Mesenchymal stem cell (in vitro differentiated cells and primary cell): Measurements from ENCODE around the gene SLC51B.
"Not testable (repeated sequence)": the region's sequence is repeated elsewhere in the genome, so short reads cannot be mapped to it uniquely, and the experiment has no call there.

Experiments
- DNase-seq: peaks from one replicate; pipeline ENCODE4 v3.0.0-alpha.2; 2013
- H2AFZ ChIP-seq: one replicate; pipeline ENCODE4 v1.6.1; 2013; ENCODE audit warnings: low read depth, mild to moderate bottlenecking, control low read depth, inconsistent platforms, low read length, moderate library complexity
- H2AK5ac ChIP-seq: 2 replicates; pipeline ENCODE4 v1.6.1; 2013; ENCODE audit warnings: low read length, moderate library complexity, mild to moderate bottlenecking, inconsistent platforms; ENCODE audit not compliant: severe bottlenecking
- H2BK120ac ChIP-seq: one replicate; pipeline ENCODE4 v1.6.1; 2013; ENCODE audit warnings: low read depth, mild to moderate bottlenecking, inconsistent platforms, low read length, moderate library complexity
- H2BK12ac ChIP-seq, 2 experiments: one replicate each; pipeline ENCODE4 v1.6.1; 2013; ENCODE audit warnings: inconsistent platforms in 2 of 2, low read length in 2 of 2, mild to moderate bottlenecking in 2 of 2, moderate library complexity in 2 of 2, control low read depth in 1 of 2
- H2BK15ac ChIP-seq: one replicate; pipeline ENCODE4 v1.6.1; 2013; ENCODE audit warnings: mild to moderate bottlenecking, low read depth, inconsistent platforms; ENCODE audit not compliant: poor library complexity, severe bottlenecking
- H2BK5ac ChIP-seq: 2 replicates; pipeline ENCODE4 v1.6.1; 2013; ENCODE audit warnings: low read depth, mild to moderate bottlenecking, low read length, control low read depth, inconsistent platforms; ENCODE audit not compliant: poor library complexity, severe bottlenecking
- H3K14ac ChIP-seq, 2 experiments: one replicate each; pipeline ENCODE4 v1.6.1; 2013; ENCODE audit warnings: inconsistent platforms in 2 of 2, low read length in 2 of 2, control low read depth in 1 of 2, mild to moderate bottlenecking in 1 of 2, moderate library complexity in 1 of 2
- H3K18ac ChIP-seq, 2 experiments: one replicate each; pipeline ENCODE4 v1.6.1; 2013; ENCODE audit warnings: inconsistent platforms in 2 of 2, low read length in 2 of 2, control low read depth in 1 of 2, low read depth in 1 of 2, mild to moderate bottlenecking in 1 of 2
- H3K23ac ChIP-seq, 2 experiments: one replicate each; pipeline ENCODE4 v1.6.1; 2013; ENCODE audit warnings: inconsistent platforms in 2 of 2, low read length in 2 of 2, mild to moderate bottlenecking in 2 of 2, moderate library complexity in 2 of 2, control low read depth in 1 of 2
- H3K27ac ChIP-seq: 2 replicates; pipeline ENCODE4 v1.5.1; 2013; ENCODE audit warnings: mild to moderate bottlenecking, moderate library complexity, low read length, control low read depth, inconsistent platforms; ENCODE audit not compliant: poor library complexity, severe bottlenecking
- H3K27me3 ChIP-seq, 2 experiments: 2 replicates each; pipeline versions ENCODE4 v1.6.1 to v1.7.0; 2013; ENCODE audit warnings: low read length in 2 of 2, mild to moderate bottlenecking in 2 of 2, moderate library complexity in 2 of 2, control low read depth in 1 of 2, inconsistent platforms in 1 of 2; ENCODE audit not compliant: control insufficient read depth in 1 of 2, insufficient read depth in 1 of 2
- H3K36me3 ChIP-seq, 2 experiments: 2 replicates each; pipeline versions ENCODE4 v1.6.1 to v1.7.0; 2013; ENCODE audit warnings: low read length in 2 of 2, control low read depth in 1 of 2, inconsistent platforms in 1 of 2, low read depth in 1 of 2, mild to moderate bottlenecking in 1 of 2; ENCODE audit not compliant: insufficient read depth in 2 of 2, control insufficient read depth in 1 of 2
- H3K4ac ChIP-seq, 2 experiments: one replicate each; pipeline ENCODE4 v1.6.1; 2013; ENCODE audit warnings: inconsistent platforms in 2 of 2, low read length in 2 of 2, mild to moderate bottlenecking in 2 of 2, moderate library complexity in 2 of 2, control low read depth in 1 of 2, low read depth in 1 of 2
- H3K4me1 ChIP-seq: 2 replicates; pipeline ENCODE4 v1.6.1; 2013; ENCODE audit warnings: low read depth, low read length, control low read depth; ENCODE audit not compliant: control insufficient read depth, insufficient read depth
- H3K4me2 ChIP-seq: 2 replicates; pipeline ENCODE4 v1.6.1; 2013; ENCODE audit warnings: low read length, mild to moderate bottlenecking, inconsistent platforms; ENCODE audit not compliant: poor library complexity, severe bottlenecking
- H3K4me3 ChIP-seq, 2 experiments: 2 replicates each; pipeline versions ENCODE4 v1.5.1 to v1.7.0; 2013; ENCODE audit warnings: low read length in 2 of 2, mild to moderate bottlenecking in 2 of 2, control low read depth in 1 of 2, low read depth in 1 of 2; ENCODE audit not compliant: insufficient read depth in 1 of 2
- H3K79me1 ChIP-seq: replicated peaks from 2 replicates; pipeline ENCODE4 v1.6.1; 2013; ENCODE audit warnings: mild to moderate bottlenecking, control low read depth, low read length, inconsistent platforms; ENCODE audit not compliant: poor library complexity, severe bottlenecking
- H3K9ac ChIP-seq: 2 replicates; pipeline ENCODE4 v1.7.0; 2013; ENCODE audit warnings: mild to moderate bottlenecking, low read length, moderate library complexity
- H3K9me3 ChIP-seq: 2 replicates; pipeline ENCODE4 v1.7.0; 2013; ENCODE audit warnings: mild to moderate bottlenecking, low read length; ENCODE audit not compliant: control insufficient read depth
- H4K8ac ChIP-seq: one replicate; pipeline ENCODE4 v1.6.1; 2013; ENCODE audit warnings: inconsistent platforms, mild to moderate bottlenecking, low read length, moderate library complexity
- H4K91ac ChIP-seq: one replicate; pipeline ENCODE4 v1.6.1; 2013; ENCODE audit warnings: mild to moderate bottlenecking, low read length, inconsistent platforms
- WGBS: methylation state at CpG from one replicate; pipeline ENCODE4 v1.1.7; 2013; ENCODE audit warnings: mixed read lengths; 5-methylcytosine and 5-hydroxymethylcytosine counted together

The SLC51B gene

GRCh38 chr15:65044218-65044617, 969 bp upstream of the SLC51B start:
- H3K4ac ChIP-seq, H3K14ac ChIP-seq, H3K23ac ChIP-seq, H3K27ac ChIP-seq, H2AFZ ChIP-seq, H2BK120ac ChIP-seq, H2BK5ac ChIP-seq, H3K79me1 ChIP-seq, H3K18ac ChIP-seq, H3K36me3 ChIP-seq, H3K4me3 ChIP-seq, H3K4me1 ChIP-seq, H4K91ac ChIP-seq, H3K9ac ChIP-seq, H4K8ac ChIP-seq, H2AK5ac ChIP-seq, H2BK12ac ChIP-seq, H3K27me3 ChIP-seq, H2BK15ac ChIP-seq, H3K9me3 ChIP-seq: not testable (repeated sequence)
- DNase-seq = peak; percentile 61
- peak overlapping the region; percentile 28 for H3K4me2 ChIP-seq
- 45% methylated on average over 4 of the region's 5 CpGs for WGBS

- H3K9ac ChIP-seq = no peak overlapping the region
- no peak overlapping the region for H2AFZ ChIP-seq
- no peak overlapping the region for H2BK120ac ChIP-seq
- no CpG with 5 or more reads among the region's 2 CpGs for WGBS
- no peak overlapping the region for H3K4ac ChIP-seq
- no peak overlapping the region for H4K91ac ChIP-seq
- no peak overlapping the region for H4K8ac ChIP-seq
- no peak overlapping the region for H3K18ac ChIP-seq
- H2BK12ac ChIP-seq = no peak overlapping the region
- H3K23ac ChIP-seq = no peak overlapping the region
- no peak overlapping the region for H2BK15ac ChIP-seq
- H3K4me2 ChIP-seq = no peak overlapping the region
- peaks cover 17% of the 10 kb centered on the region for H3K4me1 ChIP-seq
- no peak for DNase-seq
- no peaks in the 10 kb centered on the region for H3K36me3 ChIP-seq
- H3K27me3 ChIP-seq = peaks cover 5 to 15% of the 10 kb centered on the region in 2 experiments
- no peak overlapping the region for H2AK5ac ChIP-seq
- H3K4me3 ChIP-seq = no peak overlapping the region
- H3K27ac ChIP-seq = no peak overlapping the region
- no peaks in the 10 kb centered on the region for H3K79me1 ChIP-seq
- no peak overlapping the region for H3K14ac ChIP-seq
- no peaks in the 10 kb centered on the region for H3K9me3 ChIP-seq
- H2BK5ac ChIP-seq = no peak overlapping the region
Observed at GRCh38 chr15:65048241-65048640, 3.1 kb downstream of the SLC51B start.

GRCh38 chr15:65049418-65049840, 4.2 kb downstream of the SLC51B start:
- Histone ChIP-seq H3K18ac (no peak overlapping the region), H3K9me3 (no peaks in the 10 kb centered on the region), H3K23ac (no peak overlapping the region), H3K4me2 (peak overlapping the region; percentile 55), H3K14ac (no peak overlapping the region), H3K27ac (no peak overlapping the region), H3K4me3 (peak overlapping the region in 1 of 2 experiments; percentile 75), H2AK5ac (no peak overlapping the region), H3K4me1 (peaks cover 16% of the 10 kb centered on the region), H2BK12ac (no peak overlapping the region), H2BK15ac (no peak overlapping the region), H3K9ac (peak overlapping the region; percentile 45), H3K79me1 (no peaks in the 10 kb centered on the region), H2AFZ (no peak overlapping the region), H2BK120ac (no peak overlapping the region), H4K8ac (no peak overlapping the region), H3K36me3 (no peaks in the 10 kb centered on the region), H3K27me3 (peaks cover 11 to 15% of the 10 kb centered on the region in 2 experiments), H2BK5ac (no peak overlapping the region), H3K4ac (no peak overlapping the region), H4K91ac (no peak overlapping the region)
- peak; percentile 88 for DNase-seq
- WGBS = 23% methylated on average over 19 of the region's 19 CpGs

GRCh38 chr15:65050270-65050669, 5.1 kb downstream of the SLC51B start:
- no peak overlapping the region for H3K14ac ChIP-seq
- no peak overlapping the region for H3K18ac ChIP-seq
- no peak overlapping the region for H2BK12ac ChIP-seq
- no peak for DNase-seq
- H2BK5ac ChIP-seq = no peak overlapping the region
- no peak overlapping the region for H4K8ac ChIP-seq
- no peak overlapping the region for H2AK5ac ChIP-seq
- WGBS = 38% methylated on average over 3 of the region's 4 CpGs
- peaks cover 11 to 15% of the 10 kb centered on the region in 2 experiments for H3K27me3 ChIP-seq
- H3K4ac ChIP-seq = no peak overlapping the region
- no peak overlapping the region for H3K9ac ChIP-seq
- H3K79me1 ChIP-seq = no peaks in the 10 kb centered on the region
- H3K9me3 ChIP-seq = no peaks in the 10 kb centered on the region
- H3K4me2 ChIP-seq = no peak overlapping the region
- no peak overlapping the region for H2AFZ ChIP-seq
- H2BK15ac ChIP-seq = no peak overlapping the region
- H3K4me3 ChIP-seq = no peak overlapping the region
- no peak overlapping the region for H3K27ac ChIP-seq
- H2BK120ac ChIP-seq = no peak overlapping the region
- no peak overlapping the region for H4K91ac ChIP-seq
- H3K4me1 ChIP-seq = peaks cover 17% of the 10 kb centered on the region
- no peak overlapping the region for H3K23ac ChIP-seq
- no peaks in the 10 kb centered on the region for H3K36me3 ChIP-seq
